Common myeloid progenitor, CD34-positive (primary cell): Measurements from ENCODE around the gene FAM168A.

Experiments
- CTCF ChIA-PET: fragments of 350-600 bp; sonication (Branson Sonifier 250); formaldehyde crosslinking; loops from one replicate; lab custom pipeline; 2021; ENCODE audit warnings: antibody characterized with exemption; lab: Charles Lee
- POLR2A ChIA-PET: fragments of 350-600 bp; sonication (Branson Sonifier 250); formaldehyde crosslinking; loops from one replicate; lab custom pipeline; 2021; ENCODE audit warnings: antibody characterized with exemption; lab: Charles Lee
- DNase-seq, 3 donors: peaks; one replicate each; pipeline versions ENCODE4 v3.0.0 to v3.0.0-alpha.2; 2013
- H3K27ac ChIP-seq, 2 experiments: 1 replicate in 1 of 2; 2 replicates in 1 of 2; pipeline ENCODE4 v1.7.0; 2013; ENCODE audit warnings: inconsistent platforms in 2 of 2, low read length in 2 of 2, mild to moderate bottlenecking in 2 of 2, low read depth in 1 of 2, moderate library complexity in 1 of 2; ENCODE audit not compliant: severe bottlenecking in 2 of 2, insufficient read depth in 1 of 2, poor library complexity in 1 of 2
- H3K27me3 ChIP-seq, 5 experiments: replicated peaks in 2 of 5; 1 replicate in 3 of 5; 2 replicates in 2 of 5; pipeline versions ENCODE4 v1.6.1 to v1.7.0; 2013; ENCODE audit warnings: low read length in 4 of 5, mild to moderate bottlenecking in 2 of 5, moderate library complexity in 2 of 5, inconsistent platforms in 1 of 5; ENCODE audit not compliant: insufficient read depth in 5 of 5, control insufficient read depth in 4 of 5
- H3K36me3 ChIP-seq, 4 experiments: 1 replicate in 2 of 4; 2 replicates in 2 of 4; pipeline versions ENCODE4 v1.6.1 to v1.7.0; 2013; ENCODE audit warnings: low read length in 3 of 4, control low read depth in 1 of 4, mild to moderate bottlenecking in 1 of 4; ENCODE audit not compliant: control insufficient read depth in 4 of 4, insufficient read depth in 4 of 4
- H3K4me1 ChIP-seq, 4 experiments: 1 replicate in 3 of 4; 2 replicates in 1 of 4; pipeline versions ENCODE4 v1.6.1 to v1.7.1; 2013; ENCODE audit warnings: low read length in 3 of 4, mild to moderate bottlenecking in 3 of 4, control low read depth in 1 of 4, inconsistent platforms in 1 of 4, moderate library complexity in 1 of 4; ENCODE audit not compliant: control insufficient read depth in 4 of 4, insufficient read depth in 4 of 4; ENCODE audit errors: control extremely low read depth in 1 of 4
- H3K4me3 ChIP-seq, 7 experiments: 1 replicate in 4 of 7; 2 replicates in 3 of 7; pipeline versions ENCODE4 v1.5.1 to v1.7.0; 2013; ENCODE audit warnings: mild to moderate bottlenecking in 7 of 7, low read length in 6 of 7, moderate library complexity in 6 of 7, inconsistent platforms in 2 of 7, low read depth in 2 of 7, control low read depth in 1 of 7; ENCODE audit not compliant: insufficient read depth in 4 of 7, control insufficient read depth in 1 of 7; ENCODE audit errors: extremely low read depth in 1 of 7
- H3K9me3 ChIP-seq, 5 experiments: 1 replicate in 4 of 5; 2 replicates in 1 of 5; pipeline versions ENCODE4 v1.6.1 to v1.7.1; 2013; ENCODE audit warnings: low read length in 4 of 5, mild to moderate bottlenecking in 2 of 5, inconsistent platforms in 1 of 5, low read depth in 1 of 5, moderate library complexity in 1 of 5; ENCODE audit not compliant: control insufficient read depth in 4 of 5, insufficient read depth in 2 of 5; ENCODE audit errors: control extremely low read depth in 1 of 5
- WGBS: methylation state at CpG from one replicate; pipeline ENCODE4 v1.1.5; 2013; ENCODE audit not compliant: insufficient coverage; 5-methylcytosine and 5-hydroxymethylcytosine counted together

The FAM168A gene

DNA sequence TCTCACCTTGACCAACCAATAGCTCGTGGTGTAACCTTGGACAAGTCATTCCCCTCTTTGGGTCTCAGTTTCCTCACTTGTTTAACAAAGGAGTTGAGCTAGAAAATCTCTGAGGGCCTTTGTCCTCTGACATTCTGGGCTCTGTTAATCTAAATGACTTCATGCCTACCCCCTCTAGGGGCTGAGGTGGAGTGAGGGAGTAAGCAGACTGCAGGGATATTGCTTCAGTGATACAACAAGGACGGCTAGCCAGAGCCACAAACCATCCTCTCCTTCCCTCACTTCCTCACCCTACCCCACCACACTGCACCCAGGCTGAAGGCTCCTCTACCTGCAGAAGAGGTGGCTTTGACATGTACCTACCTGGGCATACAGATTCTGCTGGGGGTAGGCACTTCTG is 186.9 kb downstream of the FAM168A start:
- Histone ChIP-seq H3K9me3 (no peaks in the 10 kb centered on the region), H3K27ac (no peak overlapping the region), H3K36me3 (peaks cover 9 to 51% (median 21%) of the 10 kb centered on the region in 4 experiments), H3K4me1 (peaks cover 6 to 17% (median 8%) of the 10 kb centered on the region in 4 experiments), H3K4me3 (no peak overlapping the region), H3K27me3 (no peaks in the 10 kb centered on the region)
- no peak for DNase-seq
- no CpG with 5 or more reads among the region's 2 CpGs for WGBS
- CTCF ChIA-PET = interaction anchor here (0.6 to 14.7 kb wide), 5 partner anchors 11 to 252 kb away, joined by 3 to 196 read pairs (median 3); no protein-coding TSS in a partner anchor
- POLR2A ChIA-PET = no interaction called here

DNA sequence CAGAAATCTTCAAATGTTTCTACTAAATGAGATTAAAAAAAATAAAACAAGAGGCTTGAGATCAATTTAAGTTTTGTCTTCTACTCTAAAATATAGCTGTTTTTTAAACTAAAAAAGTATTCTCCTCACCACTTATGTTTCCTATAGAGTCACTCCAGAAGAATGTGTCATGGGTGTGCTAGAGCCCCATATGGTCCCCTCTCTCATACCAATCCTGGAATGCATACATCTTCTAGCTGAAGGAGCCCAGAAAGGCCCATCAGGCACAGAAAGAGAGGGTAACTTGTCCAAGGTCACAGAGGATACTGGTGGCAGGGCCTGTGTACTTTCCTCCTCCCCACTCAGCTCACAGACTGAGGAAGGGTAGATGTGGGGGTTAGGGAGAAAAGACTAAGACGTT is 187.3 kb downstream of the FAM168A start:
- ChIA-PET POLR2A (no interaction called here), CTCF (interaction anchor here (0.7 to 14.7 kb wide), 5 partner anchors 11 to 252 kb away, joined by 3 to 196 read pairs (median 3); no protein-coding TSS in a partner anchor)
- no peak overlapping the region for H3K27ac ChIP-seq

DNA sequence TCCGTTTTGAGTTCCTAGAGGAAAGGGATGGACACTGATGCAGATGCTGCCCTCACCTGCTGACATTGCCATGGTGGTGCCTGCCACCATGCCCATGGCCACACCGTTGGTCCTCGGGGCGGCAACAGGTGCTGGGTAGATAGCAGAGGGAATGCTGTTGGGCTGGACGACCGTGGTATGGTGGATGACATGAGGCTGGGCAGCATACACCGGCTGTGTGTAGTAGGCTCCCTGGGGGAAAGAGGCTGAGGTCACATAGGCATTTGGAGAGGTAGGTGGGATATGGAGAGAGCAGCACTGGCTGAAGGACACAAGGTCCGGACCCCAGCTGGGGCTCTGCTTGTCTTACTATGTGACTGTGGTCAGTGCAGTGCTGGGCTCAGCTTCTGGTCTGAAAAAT is 188.5 kb downstream of the FAM168A start:
- H3K9me3 ChIP-seq = no peaks in the 10 kb centered on the region
- H3K4me3 ChIP-seq = no peak overlapping the region
- 97% methylated on average over 6 of the region's 8 CpGs for WGBS
- no peak for DNase-seq
- peaks cover 0 to 2% (median 0%) of the 10 kb centered on the region in 4 experiments for H3K4me1 ChIP-seq
- CTCF ChIA-PET = interaction anchor here (2.7 to 14.7 kb wide), 2 partner anchors 15 to 253 kb away, joined by 13 to 196 read pairs; no protein-coding TSS in a partner anchor
- peaks cover 10 to 59% (median 26%) of the 10 kb centered on the region in 4 experiments for H3K36me3 ChIP-seq
- H3K27ac ChIP-seq = no peak overlapping the region
- POLR2A ChIA-PET = no interaction called here
- no peaks in the 10 kb centered on the region for H3K27me3 ChIP-seq

More for the DNA sequence above, 187.3 kb downstream of the FAM168A start:
- H3K4me1 ChIP-seq = peaks cover 6 to 14% (median 8%) of the 10 kb centered on the region in 4 experiments
- no peak overlapping the region for H3K4me3 ChIP-seq
- H3K36me3 ChIP-seq = peaks cover 10 to 51% (median 22%) of the 10 kb centered on the region in 4 experiments
- no peaks in the 10 kb centered on the region for H3K9me3 ChIP-seq
- 80% methylated on average over 1 of the region's 1 CpG for WGBS
- no peak for DNase-seq
- H3K27me3 ChIP-seq = no peaks in the 10 kb centered on the region

DNA sequence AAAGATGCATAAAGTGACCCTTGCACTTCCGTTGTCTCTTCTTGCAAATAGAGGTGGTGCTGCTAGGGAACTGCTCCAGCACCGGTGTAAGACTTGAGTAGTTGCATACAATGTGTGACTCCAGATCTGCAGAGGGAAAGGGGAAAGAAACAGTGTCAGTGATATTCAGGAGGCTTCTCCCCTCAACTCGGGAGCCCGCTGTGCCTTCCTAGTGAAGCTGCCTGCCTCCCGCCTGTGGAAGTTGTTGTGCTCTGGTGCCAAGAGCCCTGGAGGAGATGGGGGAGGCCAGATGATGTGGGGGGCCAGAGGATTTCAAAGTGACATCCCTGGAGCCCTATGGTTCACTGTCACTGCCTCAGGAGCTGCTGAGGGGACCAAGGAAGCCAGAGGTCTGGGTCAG is 191.3 kb downstream of the FAM168A start:
- H3K4me3 ChIP-seq = no peak overlapping the region
- CTCF ChIA-PET = interaction anchor here (0.5 to 14.7 kb wide), 16 partner anchors 9 to 256 kb away, joined by 3 to 196 read pairs (median 4); no protein-coding TSS in a partner anchor
- H3K9me3 ChIP-seq = no peaks in the 10 kb centered on the region
- H3K4me1 ChIP-seq = peaks cover 0 to 1% (median 0%) of the 10 kb centered on the region in 4 experiments
- no peaks in the 10 kb centered on the region for H3K27me3 ChIP-seq
- no peak overlapping the region for H3K27ac ChIP-seq
- peaks cover 10 to 50% (median 29%) of the 10 kb centered on the region in 4 experiments for H3K36me3 ChIP-seq
- POLR2A ChIA-PET = no interaction called here
- WGBS = 100% methylated on average over 2 of the region's 5 CpGs
- DNase-seq = no peak

DNA sequence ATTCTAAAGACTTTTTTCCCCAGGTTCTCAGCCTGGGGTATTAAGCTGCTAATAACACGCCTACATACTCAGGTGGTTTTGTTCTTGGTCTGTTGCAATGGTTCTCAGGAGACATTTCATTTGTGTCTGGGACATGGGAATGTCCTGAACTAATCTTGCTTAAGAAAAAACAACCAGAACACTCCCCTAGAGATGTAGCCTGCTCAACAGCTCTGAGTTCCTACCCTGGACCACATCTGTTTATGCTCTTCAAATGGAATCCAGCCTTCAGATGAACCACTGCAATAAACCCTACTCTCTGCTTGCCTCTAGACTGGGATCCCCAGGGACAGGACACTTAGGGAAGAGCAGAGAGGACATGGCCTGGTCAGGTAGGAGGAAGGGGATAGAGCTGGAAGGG is 191.8 kb downstream of the FAM168A start:
- Histone ChIP-seq H3K9me3 (no peaks in the 10 kb centered on the region), H3K4me3 (no peak overlapping the region), H3K36me3 (peaks cover 10 to 54% (median 29%) of the 10 kb centered on the region in 4 experiments), H3K27me3 (no peaks in the 10 kb centered on the region), H3K4me1 (peaks cover 0 to 1% (median 0%) of the 10 kb centered on the region in 4 experiments), H3K27ac (no peak overlapping the region)
- POLR2A ChIA-PET = no interaction called here
- no peak for DNase-seq
- CTCF ChIA-PET = interaction anchor here (0.8 to 14.7 kb wide), 11 partner anchors 9 to 257 kb away, joined by 3 to 196 read pairs (median 4); no protein-coding TSS in a partner anchor
- no CpG with 5 or more reads among the region's 1 CpG for WGBS

DNA sequence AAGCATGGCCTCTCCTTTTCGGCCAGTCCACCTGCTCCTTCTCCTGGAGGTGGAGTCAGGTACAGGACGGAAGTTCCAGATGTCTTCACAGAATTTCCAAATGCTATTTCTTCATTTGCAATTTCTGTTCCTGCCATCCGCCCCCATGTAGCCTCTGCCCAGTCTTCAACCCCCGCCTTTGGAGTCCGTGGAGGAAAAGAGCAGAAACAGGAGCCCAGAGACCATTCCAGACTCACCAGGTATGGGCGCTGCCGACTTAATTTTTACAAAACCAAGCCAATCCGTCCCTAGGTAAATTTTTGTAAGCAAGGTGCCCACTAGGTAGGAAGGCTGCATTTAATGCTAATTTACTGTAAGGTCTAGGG is 192.8 kb downstream of the FAM168A start:
- Histone ChIP-seq H3K9me3 (no peaks in the 10 kb centered on the region), H3K27ac (no peak overlapping the region), H3K36me3 (peaks cover 10 to 55% (median 30%) of the 10 kb centered on the region in 4 experiments), H3K27me3 (no peaks in the 10 kb centered on the region), H3K4me3 (no peak overlapping the region), H3K4me1 (peaks cover 0 to 1% (median 0%) of the 10 kb centered on the region in 4 experiments)
- no peak for DNase-seq
- ChIA-PET CTCF (interaction anchor here (1.4 to 19.4 kb wide), 4 partner anchors 9 to 258 kb away, joined by 6 to 348 read pairs (median 102); no protein-coding TSS in a partner anchor), POLR2A (no interaction called here)
- 96% methylated on average over 8 of the region's 8 CpGs for WGBS

DNA sequence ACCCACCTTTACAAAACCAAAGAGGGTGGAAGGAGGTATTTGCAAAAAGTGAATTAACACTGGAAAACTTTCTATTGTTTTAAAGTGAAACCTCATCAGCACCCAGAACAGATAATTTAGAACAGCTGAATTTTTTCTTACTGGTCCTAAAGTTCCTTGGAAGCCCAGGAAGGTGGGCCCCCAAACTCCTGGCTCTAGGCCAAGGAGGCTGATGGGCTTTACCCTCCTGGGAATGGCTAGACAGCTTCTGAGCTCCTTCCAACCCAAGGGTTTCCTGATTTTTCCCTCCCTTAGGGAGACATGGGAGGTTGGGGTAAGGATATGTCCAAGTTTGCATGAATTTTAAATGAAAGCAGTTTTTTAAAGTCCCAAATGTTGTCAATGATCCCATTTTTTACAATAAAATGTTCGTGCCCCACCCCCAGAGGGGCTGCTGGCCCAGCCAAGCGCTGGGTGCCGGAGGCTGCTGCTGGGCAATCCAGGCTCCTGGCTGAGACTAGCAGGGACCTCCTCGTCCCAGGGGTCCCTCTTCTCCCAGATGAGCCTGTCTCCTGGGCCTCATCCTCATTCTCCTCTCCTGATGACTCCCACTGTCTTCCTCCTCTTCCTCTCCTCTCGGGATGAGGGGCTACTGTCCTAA is 193.3 kb downstream of the FAM168A start:
- 93% methylated on average over 5 of the region's 5 CpGs for WGBS
- Histone ChIP-seq H3K27me3 (no peaks in the 10 kb centered on the region), H3K27ac (no peak overlapping the region), H3K4me1 (peaks cover 0 to 1% (median 0%) of the 10 kb centered on the region in 4 experiments), H3K36me3 (peaks cover 10 to 54% (median 30%) of the 10 kb centered on the region in 4 experiments), H3K4me3 (no peak overlapping the region), H3K9me3 (no peaks in the 10 kb centered on the region)
- DNase-seq = no peak
- ChIA-PET POLR2A (no interaction called here), CTCF (interaction anchor here (1.7 to 19.4 kb wide), 6 partner anchors 9 to 258 kb away, joined by 4 to 348 read pairs (median 20); no protein-coding TSS in a partner anchor)
